Endothelial cell of umbilical vein (primary cell): ENCODE results near the gene RFX1. TPM values are rescaled to one million over a fixed set of nuclear protein-coding genes. Genes with fewer than 3 reads are reported as not detected.

Source experiments
- BruUV-seq: library from RNA; stranded (reverse); fragments of 400-500 nt; replicated peaks from 2 replicates; lab custom pipeline; 2021; lab: Mats Ljungman, UMichigan
- CTCF ChIA-PET: fragments of 300-600, 350-600 bp; sonication (Branson Sonifier 250); formaldehyde crosslinking; loops from one replicate; lab custom pipeline; 2021; ENCODE audit warnings: antibody characterized with exemption, inconsistent platforms; lab: Charles Lee
- POLR2A ChIA-PET: fragments of 300-600, 350-600 bp; sonication (Branson Sonifier 250); formaldehyde crosslinking; loops from one replicate; lab custom pipeline; 2021; ENCODE audit warnings: antibody characterized with exemption, inconsistent platforms; lab: Charles Lee
- DNase-seq: peaks from one replicate; pipeline ENCODE4 v3.0.0-alpha.2; 2011; ENCODE audit warnings: low read depth, low spot score
- FAIRE-seq: peaks from 2 replicates; lab custom pipeline; 2011; peaks lifted over from hg19 to GRCh38; lab: Jason Lieb, UNC
- H2AFZ ChIP-seq: 2 replicates; pipeline ENCODE4 v1.6.0; 2012; ENCODE audit warnings: low read depth, low read length, control low read depth, inconsistent platforms
- H3K27ac ChIP-seq: 2 replicates; pipeline ENCODE4 v1.5.1; 2011; ENCODE audit warnings: low read depth, mild to moderate bottlenecking, control low read depth, low read length, moderate library complexity; ENCODE audit not compliant: insufficient read depth
- H3K27me3 ChIP-seq, 2 experiments: 2 replicates each; pipeline versions ENCODE4 v1.6.0 to v1.6.1; 2011; ENCODE audit warnings: low read length in 2 of 2, mixed read lengths in 1 of 2; ENCODE audit not compliant: control insufficient read depth in 2 of 2, insufficient read depth in 2 of 2
- H3K36me3 ChIP-seq, 2 experiments: 2 replicates in 1 of 2; 3 replicates in 1 of 2; pipeline ENCODE4 v1.5.1; 2011; ENCODE audit warnings: low read length in 2 of 2, mild to moderate bottlenecking in 1 of 2, moderate library complexity in 1 of 2; ENCODE audit not compliant: control insufficient read depth in 2 of 2, insufficient read depth in 2 of 2; ENCODE audit errors: extremely low read depth in 1 of 2
- H3K4me1 ChIP-seq: 3 replicates; pipeline ENCODE4 v1.5.1; 2011; ENCODE audit warnings: mild to moderate bottlenecking, low read length; ENCODE audit not compliant: control insufficient read depth, insufficient read depth; ENCODE audit errors: extremely low read depth
- H3K4me2 ChIP-seq: 2 replicates; pipeline ENCODE4 v1.6.1; 2011; ENCODE audit warnings: low read length, control low read depth, mixed read lengths; ENCODE audit not compliant: insufficient read depth
- H3K4me3 ChIP-seq, 3 experiments: fragments of 200-600 bp in 1 of 3; sonication (generic), shearing (Covaris generic) in 1 of 3; replicated peaks in 1 of 3; 2 replicates each; pipeline ENCODE4 v1.5.1; 2011 to 2016; ENCODE audit warnings: control low read depth in 3 of 3, low read length in 3 of 3, mild to moderate bottlenecking in 2 of 3, inconsistent platforms in 1 of 3, low read depth in 1 of 3, moderate library complexity in 1 of 3; ENCODE audit not compliant: insufficient read depth in 1 of 3
- H3K79me2 ChIP-seq: 2 replicates; pipeline ENCODE4 v1.6.0; 2012; ENCODE audit warnings: low read length, inconsistent platforms; ENCODE audit not compliant: control insufficient read depth, insufficient read depth
- H3K9ac ChIP-seq: replicated peaks from 2 replicates; pipeline ENCODE3; 2011; ENCODE audit warnings: low read length, control low read depth; ENCODE audit not compliant: insufficient read depth; ENCODE audit errors: extremely low read depth
- H3K9me1 ChIP-seq: replicated peaks from 3 replicates; pipeline ENCODE4 v1.6.0; 2011; ENCODE audit warnings: mild to moderate bottlenecking, low read length; ENCODE audit not compliant: control insufficient read depth, insufficient read depth; ENCODE audit errors: extremely low read depth
- H3K9me3 ChIP-seq: replicated peaks from 2 replicates; pipeline ENCODE4 v1.5.1; 2012; ENCODE audit warnings: low read length, inconsistent platforms; ENCODE audit not compliant: control insufficient read depth, insufficient read depth
- H4K20me1 ChIP-seq: replicated peaks from 2 replicates; pipeline ENCODE3; 2011; ENCODE audit warnings: mild to moderate bottlenecking, low read length; ENCODE audit not compliant: control insufficient read depth, insufficient read depth; ENCODE audit errors: extremely low read depth
- EZH2 ChIP-seq: IDR thresholded peaks from 2 replicates; pipeline ENCODE4 v1.6.1; 2012; ENCODE audit warnings: borderline replicate concordance, low read depth, mild to moderate bottlenecking, moderate library complexity, low read length, inconsistent platforms; ENCODE audit not compliant: severe bottlenecking
- FOS ChIP-seq: IDR thresholded peaks from 2 replicates; pipeline ENCODE4 v1.6.1; 2011; ENCODE audit warnings: mild to moderate bottlenecking, low read length, moderate library complexity, borderline replicate concordance; ENCODE audit not compliant: insufficient read depth
- GATA2 ChIP-seq: IDR thresholded peaks from 2 replicates; pipeline ENCODE4 v1.7.0; 2011; ENCODE audit warnings: low read depth, mild to moderate bottlenecking, moderate library complexity, mixed read lengths, low read length; ENCODE audit not compliant: insufficient read length, insufficient read depth
- JUN ChIP-seq: IDR thresholded peaks from 2 replicates; pipeline ENCODE4 v1.6.1; 2011; ENCODE audit warnings: borderline replicate concordance, low read depth; ENCODE audit not compliant: insufficient read length, insufficient read depth
- MYC ChIP-seq: IDR thresholded peaks from one replicate; pipeline ENCODE4 v1.6.1; 2011; ENCODE audit warnings: mild to moderate bottlenecking, low read depth, low read length
- POLR2A ChIP-seq: IDR thresholded peaks from 2 replicates; pipeline ENCODE4 v1.6.1; 2012; ENCODE audit warnings: low read depth, mild to moderate bottlenecking, control low read depth, low read length
- POLR2AphosphoS5 ChIP-seq: IDR thresholded peaks from 2 replicates; pipeline ENCODE4 v1.6.1; 2012; ENCODE audit warnings: low read depth, mild to moderate bottlenecking, control low read depth, low read length, moderate library complexity; ENCODE audit not compliant: insufficient read depth
- dilution Hi-C: fragments of 300-500 bp; cut with MboI; formaldehyde crosslinking; loops from one replicate; pipeline ENCODE4 v1.15.0; 2019; ENCODE audit warnings: low sequenced_read_pairs; ENCODE audit not compliant: extremely low pct_ligation_motif_present
- intact Hi-C: fragments of 100-400 bp; cut with micrococcal nuclease; formaldehyde crosslinking; loops from one replicate; pipeline ENCODE4 v1.10.0; 2022
- polyA plus RNA-seq, 4 experiments: library from polyadenylated mRNA; depleted of rRNA in 3 of 4; stranded (reverse) in 3 of 4; unstranded in 1 of 4; fragments of >200 nt; gene quantifications; 2 replicates each; pipeline versions ENCODE4 v1.2.1 to v1.2.3, GENCODE V29; 2011 to 2012; ENCODE audit warnings: missing spikeins in 1 of 4
- total RNA-seq: library from RNA; stranded (reverse); gene quantifications from 2 replicates; pipeline ENCODE4 v1.2.3, GENCODE V29; 2021
- TF ChIP-seq, protein P1 (sequence below): IDR thresholded peaks from 2 replicates; pipeline ENCODE4 v1.6.1; 2011; ENCODE audit not compliant: insufficient read depth, insufficient read length
- TF ChIP-seq, protein P2 (sequence below), 2 donors: IDR thresholded peaks; 1 replicate in 1 of 2; 2 replicates in 1 of 2; pipeline ENCODE4 v1.5.1; 2011; ENCODE audit warnings: low read length in 2 of 2, mild to moderate bottlenecking in 2 of 2, moderate library complexity in 2 of 2, control low read depth in 1 of 2, inconsistent platforms in 1 of 2, low read depth in 1 of 2; ENCODE audit not compliant: insufficient read depth in 1 of 2; ENCODE audit errors: extremely low read depth in 1 of 2

The RFX1 gene
- total and polyA plus RNA-seq, 2 donors (not counting 3 experiments of a cell fraction or from before 2014, with no cell fraction given), result 2.3 to 14.7 TPM

DNA sequence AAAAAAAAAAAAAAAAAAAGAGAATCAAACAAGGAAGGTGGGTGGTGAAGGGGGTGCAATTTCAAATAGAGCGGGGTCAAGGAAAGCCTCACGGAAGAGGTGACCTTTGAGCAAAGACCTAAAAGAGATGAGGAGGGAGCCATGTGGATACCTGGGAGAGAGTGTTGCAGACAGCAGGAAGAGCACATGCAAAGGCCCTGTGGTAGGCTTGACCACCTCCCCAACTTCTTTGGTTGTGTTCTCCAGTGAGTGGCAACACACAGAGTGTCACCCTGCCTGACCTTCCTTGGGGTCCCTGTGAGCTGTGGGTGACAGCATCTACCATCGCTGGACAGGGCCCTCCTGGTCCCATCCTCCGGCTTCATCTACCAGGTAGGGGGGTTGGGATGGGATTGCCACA is 44.4 kb upstream of the RFX1 start:
- ChIA-PET CTCF (interaction anchor here (0.6 to 3.4 kb wide), 4 partner anchors 8 to 35 kb away, joined by 3 to 14 read pairs (median 10); partner anchors contain the start of gene IL27RA), POLR2A (no interaction called here)
- Histone ChIP-seq H2AFZ (no peak overlapping the region), H3K9me1 (no peaks in the 10 kb centered on the region), H3K4me3 (no peak overlapping the region), H3K79me2 (no peaks in the 10 kb centered on the region), H3K36me3 (no peaks in the 10 kb centered on the region), H3K4me1 (no peaks in the 10 kb centered on the region), H3K27ac (no peak overlapping the region), H3K9ac (no peak overlapping the region), H4K20me1 (no peaks in the 10 kb centered on the region), H3K9me3 (no peaks in the 10 kb centered on the region), H3K4me2 (no peak overlapping the region), H3K27me3 (no peaks in the 10 kb centered on the region)
- no TSS peak for BruUV-seq
- intact Hi-C loops, result no loop called here
- no peak for TF ChIP-seq MYC
- TF ChIP-seq, protein P1, sequence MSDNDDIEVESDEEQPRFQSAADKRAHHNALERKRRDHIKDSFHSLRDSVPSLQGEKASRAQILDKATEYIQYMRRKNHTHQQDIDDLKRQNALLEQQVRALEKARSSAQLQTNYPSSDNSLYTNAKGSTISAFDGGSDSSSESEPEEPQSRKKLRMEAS, result no peak
- TF ChIP-seq POLR2A, result no peak
- TF ChIP-seq JUN, result no peak
- TF ChIP-seq, protein P2, sequence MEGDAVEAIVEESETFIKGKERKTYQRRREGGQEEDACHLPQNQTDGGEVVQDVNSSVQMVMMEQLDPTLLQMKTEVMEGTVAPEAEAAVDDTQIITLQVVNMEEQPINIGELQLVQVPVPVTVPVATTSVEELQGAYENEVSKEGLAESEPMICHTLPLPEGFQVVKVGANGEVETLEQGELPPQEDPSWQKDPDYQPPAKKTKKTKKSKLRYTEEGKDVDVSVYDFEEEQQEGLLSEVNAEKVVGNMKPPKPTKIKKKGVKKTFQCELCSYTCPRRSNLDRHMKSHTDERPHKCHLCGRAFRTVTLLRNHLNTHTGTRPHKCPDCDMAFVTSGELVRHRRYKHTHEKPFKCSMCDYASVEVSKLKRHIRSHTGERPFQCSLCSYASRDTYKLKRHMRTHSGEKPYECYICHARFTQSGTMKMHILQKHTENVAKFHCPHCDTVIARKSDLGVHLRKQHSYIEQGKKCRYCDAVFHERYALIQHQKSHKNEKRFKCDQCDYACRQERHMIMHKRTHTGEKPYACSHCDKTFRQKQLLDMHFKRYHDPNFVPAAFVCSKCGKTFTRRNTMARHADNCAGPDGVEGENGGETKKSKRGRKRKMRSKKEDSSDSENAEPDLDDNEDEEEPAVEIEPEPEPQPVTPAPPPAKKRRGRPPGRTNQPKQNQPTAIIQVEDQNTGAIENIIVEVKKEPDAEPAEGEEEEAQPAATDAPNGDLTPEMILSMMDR (IDR thresholded peaks at IDR 0.05; ENCODE audit: extremely low read depth in 1 of 2, insufficient read depth in 1 of 2, low read depth in 1 of 2, low read length in 2 of 2), result no peak
- TF ChIP-seq GATA2, result no peak
- no peak for TF ChIP-seq FOS
- TF ChIP-seq POLR2AphosphoS5, result no peak
- TF ChIP-seq EZH2, result no peak
- DNase-seq (no peak), FAIRE-seq (no peak)
- dilution Hi-C loops, result no loop called here
